Globus pallidus (tissue), 1 donor: ENCODE measurements around the gene CARD11.

ENCODE experiments used
- DNase-seq: peaks from one replicate; pipeline ENCODE4 v3.0.0-alpha.2; 2015; ENCODE audit warnings: low spot score

CARD11 gene

DNA sequence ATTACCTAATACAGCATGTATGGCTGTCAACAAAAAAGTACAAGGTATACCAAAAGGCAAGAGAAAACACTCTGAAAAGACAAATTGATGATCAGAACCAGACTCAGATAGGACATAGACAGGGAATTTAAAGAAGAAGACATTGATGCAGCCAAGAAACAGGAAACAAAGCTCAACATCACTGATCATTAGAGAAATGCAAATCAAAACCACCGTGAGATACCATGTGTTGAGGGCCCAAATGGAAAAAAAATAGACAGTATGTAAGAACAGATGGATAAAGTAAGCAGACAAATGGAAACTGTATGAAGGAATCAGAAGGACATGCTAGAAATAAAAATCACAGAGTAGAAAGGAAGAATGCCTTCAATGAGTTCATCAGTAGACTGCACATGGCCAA, 23.3 kb downstream of the CARD11 start:
- no peak for DNase-seq

DNA sequence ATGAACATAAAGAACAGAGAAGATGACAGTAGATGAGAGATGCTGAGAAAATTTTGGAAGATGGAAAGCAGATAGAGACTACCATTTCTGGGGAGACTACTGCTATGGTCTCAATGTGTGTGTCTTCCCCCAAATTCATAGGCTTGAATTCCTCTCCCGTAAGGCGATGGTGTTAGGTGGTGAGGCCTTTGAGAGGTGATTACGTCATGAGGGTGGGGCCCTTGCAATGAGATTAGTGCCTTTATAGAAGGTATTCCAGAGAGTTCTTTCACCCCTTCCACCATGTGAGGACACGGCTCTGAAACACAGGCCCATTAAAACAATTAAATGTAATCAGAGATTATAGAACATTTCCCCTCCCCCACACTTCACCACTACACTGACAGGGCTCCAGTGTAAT, 23.9 kb downstream of the CARD11 start:
- no peak for DNase-seq

DNA sequence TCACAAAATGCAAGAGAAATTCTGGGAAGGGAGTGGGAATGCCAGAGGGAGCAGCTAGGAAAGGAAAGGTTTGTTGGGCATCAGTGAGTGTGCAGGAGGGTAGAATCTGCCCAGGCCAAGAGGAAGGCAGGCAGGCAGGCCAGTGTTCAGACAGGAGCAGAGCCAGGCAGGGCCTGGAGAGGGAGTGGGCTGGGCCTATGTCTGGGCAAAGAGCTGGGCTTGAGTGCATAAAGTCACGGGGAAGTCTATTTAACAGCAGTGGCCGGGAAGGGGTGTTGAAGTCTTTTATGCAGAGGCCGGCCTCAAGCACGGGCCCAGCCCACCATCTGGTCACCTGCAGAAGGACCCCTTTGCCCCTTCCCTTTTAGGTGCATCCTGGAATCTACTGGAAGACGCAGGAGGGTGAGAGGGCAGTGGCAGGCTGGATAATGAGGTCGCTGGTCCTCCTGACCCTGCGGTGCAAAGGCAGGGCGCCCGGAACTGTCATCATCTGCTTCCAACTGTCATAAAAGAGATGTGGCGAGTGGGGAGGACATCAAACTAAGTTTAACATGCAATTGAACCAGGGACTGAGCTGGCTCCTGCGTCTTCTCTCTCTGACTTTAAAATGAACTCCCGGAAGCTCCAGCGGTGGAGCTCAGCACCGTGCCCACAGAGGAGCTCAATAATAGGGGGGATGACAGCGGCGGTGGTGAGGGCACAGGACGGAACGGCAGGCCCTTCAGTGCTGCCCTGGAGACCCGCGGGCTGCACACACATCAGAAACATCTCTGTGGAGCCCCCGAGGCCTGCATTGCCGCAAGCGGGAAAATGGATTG, 29.5 kb downstream of the CARD11 start:
- DNase-seq, result no peak

DNA sequence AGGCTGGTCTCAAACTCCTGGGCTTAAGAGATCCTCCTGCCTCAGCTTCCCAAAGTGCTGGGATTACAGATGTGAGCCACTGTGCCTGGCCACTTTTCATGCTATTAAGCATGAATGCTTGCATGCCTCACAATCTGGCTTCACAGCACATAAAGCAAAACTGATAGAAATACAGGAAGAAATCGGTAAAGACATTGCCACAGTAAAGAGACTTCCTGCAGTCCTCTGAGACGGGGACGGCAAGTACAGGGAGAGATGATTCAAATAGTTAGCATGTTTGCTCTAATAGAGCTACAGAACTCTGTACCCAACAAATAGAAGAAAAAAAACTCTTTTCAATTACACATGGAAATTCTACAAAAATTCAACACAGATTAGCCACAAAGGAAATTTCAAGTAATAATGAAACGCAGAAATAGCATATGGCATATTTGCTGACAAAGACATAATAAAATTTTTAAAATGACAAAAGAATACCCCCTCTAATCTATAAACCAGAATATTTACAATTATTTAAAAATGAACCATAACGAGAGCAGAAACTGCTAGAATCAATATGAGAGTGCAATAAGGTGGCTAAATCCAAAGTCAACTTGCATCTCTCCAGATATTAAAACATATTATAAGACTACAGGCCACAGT, 32.3 kb downstream of the CARD11 start:
- no peak for DNase-seq

DNA sequence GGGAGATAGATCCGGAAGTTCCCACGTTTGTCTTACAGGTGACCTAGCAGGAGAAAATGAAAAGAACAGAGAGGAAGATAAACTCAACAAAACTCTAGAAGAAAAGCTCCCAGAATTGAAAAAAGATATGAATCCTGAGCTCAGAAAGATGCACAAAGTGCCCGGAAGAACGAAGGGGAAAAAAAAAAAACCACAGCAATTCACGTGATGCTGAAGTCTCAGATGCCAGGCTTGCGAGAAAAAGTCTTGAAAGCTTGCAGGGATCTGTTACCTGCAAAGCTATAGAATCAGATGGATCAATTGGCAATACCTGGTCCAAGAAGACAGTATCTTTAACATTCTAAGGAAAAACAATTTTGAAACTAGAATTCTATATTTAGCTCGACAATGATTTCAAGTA, 33.5 kb downstream of the CARD11 start:
- no peak for DNase-seq

DNA sequence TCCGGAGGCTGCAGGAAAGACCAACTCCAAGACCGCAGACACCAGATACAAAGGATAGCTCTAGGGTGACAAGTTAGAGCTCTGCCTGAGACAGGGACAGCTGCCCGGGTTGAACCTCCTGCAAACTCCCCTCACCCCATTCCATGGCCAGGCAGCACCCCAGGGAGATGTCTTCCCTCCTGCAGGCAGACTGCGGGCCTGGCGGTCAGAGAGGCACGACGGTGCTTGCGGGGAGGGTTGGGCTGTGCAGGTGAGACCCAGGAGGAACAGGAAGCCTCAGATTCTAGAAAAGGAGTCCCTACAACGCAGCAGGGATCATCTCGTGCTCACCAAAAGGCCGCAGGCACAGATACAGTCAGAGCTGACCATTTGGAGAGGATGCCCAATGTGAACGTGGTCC, 34.6 kb downstream of the CARD11 start:
- DNase-seq, result no peak

DNA sequence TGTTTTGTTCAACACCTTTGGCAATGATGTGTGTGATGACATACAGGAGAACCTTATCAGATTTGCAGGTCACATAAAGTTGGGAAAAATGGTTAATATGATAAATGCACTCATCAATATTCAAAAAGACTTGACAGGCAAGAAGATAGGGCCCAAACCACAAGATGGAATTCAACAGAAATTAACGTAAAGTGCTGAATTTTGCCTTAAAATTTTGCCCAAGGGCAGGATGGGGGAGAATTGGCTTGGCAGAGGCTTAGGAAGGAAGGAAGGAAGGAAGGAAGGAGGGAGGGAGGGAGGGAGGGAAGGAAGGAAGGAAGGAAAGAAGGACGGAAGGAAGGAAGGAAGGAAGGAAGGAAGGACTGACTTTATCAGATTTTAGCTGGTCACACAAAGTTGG, 35.3 kb downstream of the CARD11 start:
- DNase-seq, result no peak

DNA sequence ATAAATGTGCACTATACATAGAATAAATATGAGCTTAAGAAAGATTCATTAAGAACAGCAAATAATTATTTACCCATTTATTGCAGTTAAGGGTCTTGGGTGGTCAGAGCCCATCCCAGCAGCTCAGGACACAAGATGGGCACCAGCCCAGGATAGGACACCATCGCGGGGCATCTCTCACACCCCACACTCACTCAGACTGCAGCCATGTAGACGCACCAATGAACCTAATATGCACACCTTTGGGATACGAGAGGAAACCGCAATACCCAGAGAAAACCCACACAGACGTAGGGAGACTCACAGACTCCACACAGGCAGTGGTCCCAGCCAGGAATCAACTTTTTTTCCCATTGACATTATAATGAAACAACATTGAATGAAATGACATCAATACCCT, 36.0 kb downstream of the CARD11 start:
- no peak for DNase-seq

DNA sequence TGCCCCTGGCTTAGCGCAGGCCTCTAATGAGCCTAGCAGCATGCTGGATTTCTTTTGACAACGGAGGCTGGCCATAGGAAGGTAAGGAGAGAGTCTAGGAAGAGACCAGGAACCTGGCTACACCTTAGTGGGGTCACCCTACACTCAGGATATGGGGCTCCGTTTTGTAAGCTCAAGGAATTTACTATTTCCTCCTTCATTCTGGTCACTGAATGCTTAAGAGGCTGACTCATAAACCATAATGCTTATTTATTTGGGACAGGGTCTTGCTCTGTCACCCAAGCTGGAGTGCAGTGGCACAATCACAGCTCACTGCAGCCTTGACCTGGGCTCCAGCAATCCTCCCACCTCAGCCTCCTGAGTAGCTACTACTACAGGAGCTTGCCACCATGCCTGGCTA, 38.4 kb downstream of the CARD11 start:
- no peak for DNase-seq

DNA sequence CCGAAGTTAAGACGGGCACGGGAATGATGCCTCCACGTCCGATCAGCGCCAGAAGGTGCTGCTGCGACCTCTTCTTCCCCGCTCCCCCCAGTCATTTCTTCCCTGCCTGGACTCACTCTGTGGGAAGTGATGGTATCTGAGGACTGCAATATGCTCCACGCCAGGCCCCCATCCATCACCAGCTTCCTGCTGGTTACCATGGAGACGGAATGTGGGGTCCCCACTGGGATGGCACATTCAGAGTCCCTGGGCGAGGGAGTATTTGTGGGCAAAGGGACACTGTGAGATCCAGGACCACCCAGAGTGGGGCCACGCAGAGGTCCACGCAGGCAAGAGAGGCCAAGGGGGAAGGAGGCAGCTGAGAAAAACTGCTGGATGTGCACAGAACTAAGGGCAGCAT, 39.7 kb downstream of the CARD11 start:
- DNase-seq, result no peak

DNA sequence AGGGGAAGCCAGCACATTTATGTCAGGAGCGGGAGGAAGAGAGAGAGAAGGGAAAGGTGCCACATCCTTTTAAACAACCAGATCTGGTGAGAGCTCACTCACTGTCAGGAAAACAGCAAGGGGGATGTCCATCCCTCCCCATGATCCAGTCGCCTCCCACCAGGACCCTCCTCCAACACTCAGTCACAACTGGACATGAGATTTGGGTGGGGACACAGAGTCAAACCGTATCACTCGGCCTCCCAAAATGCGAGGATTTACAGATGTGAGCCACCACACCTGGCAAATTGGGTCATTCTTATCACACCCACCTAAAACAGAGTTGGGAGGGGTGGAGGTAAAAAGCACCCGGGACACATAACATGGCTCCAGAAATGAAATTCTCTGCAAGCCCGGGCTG, 41.0 kb downstream of the CARD11 start:
- DNase-seq, result no peak

DNA sequence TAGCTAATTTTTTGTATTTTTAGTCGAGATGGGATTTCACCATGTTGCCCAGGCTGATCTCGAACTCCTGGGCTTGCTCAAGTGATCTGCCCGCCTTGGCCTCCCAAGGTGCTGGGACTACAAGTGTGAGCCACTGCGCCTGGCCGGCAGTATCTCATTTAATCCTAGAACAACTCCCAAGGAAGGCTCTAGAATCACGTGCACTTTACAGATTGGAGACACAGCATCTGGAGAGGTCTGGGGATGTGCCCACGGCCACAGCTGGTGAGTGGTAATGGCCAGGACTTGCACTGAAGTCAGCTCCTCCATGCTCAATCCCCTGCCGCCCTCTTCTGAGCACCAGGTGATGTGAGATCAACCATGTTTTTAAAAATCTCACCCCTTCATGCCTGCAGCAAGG, 43.1 kb downstream of the CARD11 start:
- no peak for DNase-seq

DNA sequence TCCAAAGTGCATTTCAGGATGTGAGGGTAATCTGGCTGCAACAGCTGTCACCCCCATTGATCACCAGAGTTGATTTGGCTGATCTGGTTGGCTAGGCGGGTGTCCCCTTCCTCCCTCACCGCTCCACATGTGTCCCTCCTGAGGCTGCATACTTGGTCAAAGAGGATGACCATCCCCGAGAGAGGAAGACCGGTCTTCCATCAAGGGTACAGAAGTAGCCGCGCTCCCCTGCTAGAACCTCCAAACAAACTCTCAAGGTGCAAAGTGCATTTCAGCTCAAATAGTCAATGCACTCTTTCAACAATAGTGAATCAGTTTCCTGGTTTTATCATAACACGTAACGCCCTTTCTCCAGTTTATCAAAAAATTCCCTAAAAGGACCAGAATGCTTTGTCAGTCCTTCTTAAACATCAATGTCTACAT, 44.6 kb downstream of the CARD11 start:
- DNase-seq, result no peak

DNA sequence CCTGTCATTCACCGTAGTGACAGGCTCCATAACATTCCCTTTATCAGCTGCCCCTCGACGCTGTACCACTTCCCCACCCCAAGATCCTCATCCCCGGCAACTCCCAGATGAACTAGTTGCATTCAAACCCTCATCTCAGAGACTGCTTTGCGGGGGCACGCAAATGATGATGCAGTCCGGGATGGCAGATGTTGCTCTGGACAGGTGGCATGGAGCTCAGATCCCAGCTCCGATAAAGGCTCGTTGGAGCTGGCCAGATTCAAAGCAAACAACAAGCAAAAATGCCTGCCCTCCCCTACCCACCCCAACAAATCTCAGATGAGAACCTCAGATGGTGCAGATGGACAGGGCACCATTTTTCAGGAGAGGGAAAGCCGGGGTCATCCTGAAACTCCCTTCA, 46.7 kb downstream of the CARD11 start:
- DNase-seq, result no peak

DNA sequence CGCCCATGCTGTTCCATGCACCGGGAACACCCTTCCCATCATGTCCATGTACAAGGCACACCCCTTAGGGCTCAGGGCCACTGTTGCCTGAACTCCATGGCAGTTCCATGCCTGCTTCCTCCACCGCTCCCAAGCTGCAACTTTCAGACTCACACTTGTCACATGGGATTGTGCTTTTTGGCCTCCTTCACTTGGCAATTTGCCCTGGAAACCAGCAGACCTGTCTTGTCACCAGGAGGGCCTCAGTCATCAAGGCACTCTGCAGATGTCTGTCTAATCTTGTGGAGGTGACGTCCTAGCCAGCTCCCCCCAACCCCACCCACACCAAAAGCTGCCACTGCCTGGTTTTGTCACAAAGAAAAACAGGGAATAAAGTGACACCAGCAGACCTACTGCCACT, 47.5 kb downstream of the CARD11 start:
- DNase-seq, result no peak

DNA sequence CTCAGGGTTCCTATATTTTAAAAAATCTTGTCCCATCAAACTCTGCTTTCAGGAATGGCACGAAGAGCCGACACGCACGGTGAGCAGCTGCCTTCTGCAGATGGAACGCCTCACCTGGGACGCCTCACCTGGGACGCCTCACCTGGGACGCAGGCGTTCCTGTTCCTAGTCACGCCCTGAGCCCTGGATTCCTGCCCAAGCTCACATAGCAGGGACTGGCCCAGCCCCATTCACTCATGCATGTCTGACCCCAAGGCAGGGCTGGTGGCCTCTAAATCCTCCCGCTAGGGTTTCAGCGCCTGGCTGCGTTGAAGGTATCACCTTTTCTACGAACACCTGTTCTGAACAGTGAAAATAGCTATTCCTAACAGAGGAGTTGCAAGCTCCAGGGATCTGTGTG, 49.8 kb downstream of the CARD11 start:
- DNase-seq, result no peak

DNA sequence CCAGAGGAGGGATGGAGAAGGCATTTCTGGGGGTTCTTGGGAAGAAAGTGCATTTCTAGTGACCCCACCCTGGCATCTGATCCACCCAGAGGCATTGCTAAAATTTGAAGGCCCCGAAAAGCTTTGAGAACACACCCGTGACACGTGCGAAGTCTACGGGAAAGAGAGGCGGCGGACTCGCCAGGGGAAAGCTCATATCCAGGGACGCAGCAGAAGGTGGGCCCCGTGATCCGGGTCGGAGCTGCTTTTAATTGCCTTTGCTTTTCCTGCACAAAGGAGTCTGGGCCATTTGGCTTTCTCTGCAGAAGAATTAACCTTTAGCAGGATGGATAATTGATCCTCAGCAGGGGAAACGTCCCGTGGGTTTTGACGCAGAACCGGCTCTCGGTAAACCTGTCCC, 50.3 kb downstream of the CARD11 start:
- no peak for DNase-seq

DNA sequence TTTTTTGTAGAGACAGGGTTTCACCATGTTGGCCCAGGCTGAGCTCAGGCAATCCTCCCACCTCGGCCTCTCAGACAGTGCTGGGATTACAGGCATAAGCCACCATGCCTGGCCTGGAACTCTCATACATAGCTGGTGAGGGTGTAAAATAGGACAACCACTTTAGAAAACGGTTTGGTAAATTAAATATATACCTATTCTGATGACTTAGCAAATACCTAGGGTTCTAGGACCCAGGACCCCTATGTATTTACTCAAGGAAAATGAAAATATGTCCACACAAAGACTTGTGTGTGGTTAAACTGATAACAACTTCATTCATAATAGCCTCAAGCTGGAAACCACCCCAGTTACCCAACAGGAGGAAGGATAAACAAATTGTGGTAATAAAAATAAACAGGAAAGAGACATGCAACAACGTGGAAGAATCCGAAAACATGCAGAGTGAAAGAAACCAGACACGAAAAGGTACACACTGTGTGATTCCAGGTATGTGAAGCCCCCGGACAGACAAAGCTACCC, 52.7 kb downstream of the CARD11 start:
- DNase-seq, result no peak

DNA sequence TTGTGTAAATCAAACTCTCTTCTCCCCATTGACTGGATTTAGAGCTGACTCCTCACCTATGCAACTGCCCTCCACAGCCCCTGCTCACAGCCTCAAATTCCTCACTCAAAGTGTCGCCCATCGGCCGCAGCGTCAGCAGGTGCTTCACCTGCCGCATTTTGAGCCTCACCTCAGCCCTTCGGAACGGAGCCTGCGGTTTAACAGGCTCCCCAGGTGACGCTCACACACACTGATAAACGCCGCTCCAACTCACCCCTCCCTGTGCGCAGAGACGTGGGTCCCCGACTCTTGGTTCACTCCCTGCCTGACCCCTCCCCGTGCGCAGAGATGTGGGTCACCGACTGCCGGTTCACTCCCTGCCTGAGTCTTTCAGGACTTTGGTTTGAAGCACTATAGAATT, 57.1 kb downstream of the CARD11 start:
- no peak for DNase-seq

DNA sequence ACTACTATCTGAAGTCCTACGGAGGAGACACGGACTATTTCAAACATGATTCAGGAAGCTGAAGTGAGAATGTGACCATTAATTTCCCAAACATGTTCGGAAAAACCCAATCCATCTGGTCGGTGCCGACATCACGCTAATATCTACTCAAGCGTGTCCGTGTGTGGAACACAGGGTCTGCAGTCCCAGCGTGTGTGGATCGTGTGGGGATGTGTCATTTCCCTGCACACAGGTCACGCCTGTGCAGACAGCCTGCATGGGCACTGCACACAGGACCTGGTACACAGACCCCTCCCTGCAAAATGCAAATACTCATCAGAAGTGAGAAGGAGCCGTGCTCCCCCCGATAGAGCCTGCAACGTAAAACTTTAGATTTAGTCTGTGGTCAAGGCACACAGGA, 57.8 kb downstream of the CARD11 start:
- DNase-seq, result no peak

DNA sequence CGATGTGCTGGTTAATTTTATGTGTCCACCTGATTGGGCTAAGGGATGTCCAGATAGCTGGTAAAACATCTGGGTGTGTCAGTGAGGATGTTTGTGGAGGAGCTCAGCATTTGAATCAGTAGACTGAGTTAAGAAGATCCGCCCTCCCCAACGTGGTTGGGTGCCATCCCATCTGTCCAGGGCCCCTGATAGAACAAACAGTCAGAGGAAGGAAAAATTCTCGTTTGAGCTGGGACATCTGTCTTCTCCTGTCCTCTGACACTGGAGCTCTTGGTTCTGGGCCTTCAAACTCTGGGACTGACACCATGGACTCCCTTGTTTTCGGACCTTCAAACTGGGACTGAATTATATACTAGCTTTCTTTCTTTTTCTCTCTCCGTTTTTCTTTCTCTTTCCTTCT, 59.6 kb downstream of the CARD11 start:
- DNase-seq, result no peak

DNA sequence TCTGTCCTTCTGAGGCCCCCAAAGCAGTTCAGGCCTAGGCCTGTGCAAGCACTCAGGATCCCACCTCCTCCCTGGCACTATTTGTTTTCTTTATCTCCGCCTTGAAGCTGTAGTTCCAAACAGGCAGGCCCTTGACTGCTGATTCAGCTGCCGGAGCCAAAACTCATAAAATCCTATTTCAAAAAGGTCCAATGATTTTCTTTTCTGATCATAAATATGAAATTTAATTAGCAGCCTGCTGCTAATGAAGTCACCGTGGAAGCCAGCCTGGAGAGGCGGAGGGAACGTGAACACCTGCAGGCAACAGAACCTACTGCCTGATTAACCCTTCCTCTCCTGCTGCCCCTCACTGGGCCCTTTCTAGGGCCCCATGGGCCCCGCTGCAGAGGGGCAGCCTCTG, 60.1 kb downstream of the CARD11 start:
- DNase-seq, result no peak

DNA sequence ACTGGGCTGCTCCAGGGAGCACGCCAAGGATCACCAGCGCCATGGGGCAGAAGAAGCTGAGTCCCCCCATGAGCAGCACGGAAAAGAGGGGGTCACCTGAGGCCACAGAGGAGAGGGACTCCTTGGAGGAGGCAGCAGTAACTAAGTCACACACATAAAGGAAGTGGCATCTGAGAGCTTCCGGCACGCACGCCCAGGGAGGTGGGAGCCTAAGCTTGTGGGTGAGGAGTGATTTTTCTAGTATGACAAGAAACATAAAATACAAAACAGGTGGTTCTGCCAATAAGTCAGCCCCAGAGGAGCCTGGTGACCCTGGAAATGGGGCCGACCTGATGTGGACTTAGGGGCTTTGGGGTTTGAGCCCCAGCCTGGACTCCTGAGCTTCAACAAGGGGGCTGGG, 60.8 kb downstream of the CARD11 start:
- no peak for DNase-seq

DNA sequence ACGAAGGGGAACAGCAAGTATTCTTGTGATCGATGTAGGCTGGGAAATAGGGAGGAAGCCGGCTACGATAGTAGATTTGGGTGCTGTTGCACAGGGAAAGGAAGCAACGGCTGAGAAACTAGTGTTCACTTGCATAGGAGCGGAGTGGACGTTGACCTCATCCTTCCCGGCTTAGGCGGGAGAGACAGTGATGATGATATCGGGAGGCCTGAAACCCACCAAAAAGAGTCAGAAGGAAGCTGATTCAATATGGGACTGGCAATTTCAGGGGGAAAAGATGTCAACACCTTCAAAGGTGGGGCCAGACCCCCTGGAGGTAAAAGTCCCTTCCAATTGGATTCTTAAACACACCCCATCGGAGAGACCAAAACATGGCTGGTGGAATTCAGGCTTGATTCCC, 61.3 kb downstream of the CARD11 start:
- no peak for DNase-seq
